Globus pallidus (tissue), 1 donor: Measurements from ENCODE around the gene SPIRE2.
"Not testable (repeated sequence)": the region's sequence is repeated elsewhere in the genome, so short reads cannot be mapped to it uniquely, and the experiment has no call there.

Experiments
- DNase-seq: peaks from one replicate; pipeline ENCODE4 v3.0.0-alpha.2; 2015; ENCODE audit warnings: low spot score

SPIRE2 gene

DNA sequence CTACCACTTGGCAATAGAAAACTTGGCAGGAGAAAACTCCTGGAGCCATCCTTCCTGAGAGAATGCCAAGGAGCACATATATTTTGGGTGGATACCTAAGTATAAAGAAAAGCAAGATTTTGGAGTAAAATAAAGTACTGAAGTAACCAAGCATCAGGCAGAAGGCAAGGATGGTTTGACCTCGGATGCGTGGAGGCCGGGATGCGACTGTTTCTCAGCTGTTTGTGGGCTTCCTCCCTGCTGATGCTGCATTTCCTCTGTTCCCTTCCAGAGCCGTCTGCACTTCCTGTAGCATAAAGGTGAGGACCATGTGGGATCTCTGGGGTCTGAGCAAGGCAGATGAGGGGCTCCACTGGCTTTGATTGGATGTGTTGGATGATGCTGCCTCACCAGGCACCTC is 39.6 kb downstream of the SPIRE2 start:
- no peak for DNase-seq

DNA sequence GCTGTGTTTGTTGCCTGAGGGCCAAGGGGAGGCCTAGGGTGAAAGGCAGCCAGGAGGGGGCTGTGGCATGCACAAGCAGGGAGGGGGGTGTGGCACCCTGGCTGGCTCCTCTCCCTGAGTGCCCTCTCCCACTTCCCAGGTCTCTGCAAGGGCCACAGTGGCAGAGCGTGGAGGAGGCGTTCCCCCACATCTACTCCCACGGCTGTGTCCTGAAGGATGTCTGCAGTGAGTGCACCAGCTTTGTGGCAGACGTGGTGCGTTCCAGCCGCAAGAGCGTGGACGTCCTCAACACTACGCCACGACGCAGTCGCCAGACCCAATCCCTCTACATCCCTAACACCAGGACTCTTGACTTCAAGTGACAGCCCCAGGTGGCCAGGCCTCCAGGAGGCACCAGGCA is 41.6 kb downstream of the SPIRE2 start:
- DNase-seq = no peak

DNA sequence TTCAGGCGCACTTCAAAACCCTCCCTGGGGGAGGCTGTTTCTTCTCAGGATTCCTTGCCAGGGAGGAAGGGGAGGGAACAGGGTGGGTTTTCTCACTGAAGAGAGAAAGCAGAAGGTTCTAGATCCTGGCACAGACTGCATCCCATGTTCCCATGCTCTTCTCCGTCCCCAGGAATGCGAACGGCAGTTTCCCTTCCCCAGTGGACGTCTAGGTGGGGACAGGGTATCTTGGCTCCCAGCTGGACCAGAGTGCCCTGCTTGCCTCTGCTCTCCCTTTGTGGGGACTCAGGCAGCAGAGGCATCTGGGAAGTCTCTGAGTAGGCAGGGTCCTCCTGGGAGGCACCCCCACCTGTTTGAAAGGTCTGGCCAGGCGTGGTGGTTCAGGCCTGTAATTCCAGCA is 42.2 kb downstream of the SPIRE2 start:
- DNase-seq = no peak

DNA sequence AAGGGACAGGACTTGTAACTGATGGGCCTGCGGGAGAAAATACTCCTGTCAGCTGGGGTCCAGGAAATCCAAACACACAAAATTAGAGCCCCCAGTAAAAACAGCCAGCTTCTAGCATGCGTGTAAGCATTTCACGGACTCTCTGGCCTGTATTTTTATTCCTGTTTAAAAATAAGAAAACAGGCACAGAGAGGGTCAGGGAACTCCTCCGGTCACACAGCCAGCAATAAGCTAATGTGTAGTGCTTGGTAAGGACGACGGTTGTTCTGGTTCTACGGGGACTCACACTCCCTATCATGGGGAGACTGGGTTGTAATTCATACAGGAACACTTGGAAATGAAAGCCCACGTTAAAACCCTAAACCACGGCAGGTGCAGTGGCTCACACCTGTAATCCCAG is 43.6 kb downstream of the SPIRE2 start:
- no peak for DNase-seq

DNA sequence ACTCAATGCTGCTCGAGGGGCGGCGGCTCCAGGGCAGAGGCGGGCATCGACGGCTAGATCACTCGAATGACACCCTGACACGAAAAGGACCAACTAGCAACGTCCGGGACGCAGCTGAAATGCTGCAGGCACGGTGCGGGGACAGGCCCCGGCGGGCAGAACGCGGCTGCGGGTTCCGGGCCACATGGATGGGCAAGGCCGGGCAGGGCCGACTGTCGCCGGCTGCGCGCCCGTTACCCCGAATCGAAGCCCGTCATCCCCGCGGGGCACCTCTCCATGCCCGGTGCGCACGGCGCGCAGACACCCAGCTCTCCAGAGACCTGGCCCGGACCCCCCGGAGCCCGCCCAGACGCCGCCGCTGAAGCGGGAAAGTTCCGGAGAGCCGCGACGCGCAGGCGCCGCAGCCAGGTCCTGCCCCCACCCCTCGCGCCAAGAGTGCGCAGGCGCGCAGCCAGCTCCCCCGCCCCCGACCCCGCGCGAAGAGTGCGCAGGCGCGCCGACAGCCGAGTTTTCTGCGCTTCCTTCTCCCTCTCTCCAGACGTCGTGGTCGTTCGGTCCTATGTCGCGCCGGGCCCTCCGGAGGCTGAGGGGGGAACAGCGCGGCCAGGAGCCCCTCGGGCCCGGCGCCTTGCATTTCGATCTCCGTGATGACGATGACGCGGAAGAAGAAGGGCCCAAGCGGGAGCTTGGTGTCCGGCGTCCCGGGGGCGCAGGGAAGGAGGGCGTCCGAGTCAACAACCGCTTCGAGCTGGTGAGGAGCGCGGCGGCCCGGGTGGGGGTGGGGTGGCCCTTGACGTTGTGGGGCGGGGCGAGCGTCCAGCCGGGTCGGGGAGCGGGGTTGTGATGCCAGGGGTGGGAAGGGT is 45.1 kb downstream of the SPIRE2 start, which contains the start of gene TCF25:
TCF25 (plus strand) TSS at position 484 of the 863 bp plus-strand sequence; CDS start at position 560, 76 bp downstream.
- peak; percentile 82 for DNase-seq

DNA sequence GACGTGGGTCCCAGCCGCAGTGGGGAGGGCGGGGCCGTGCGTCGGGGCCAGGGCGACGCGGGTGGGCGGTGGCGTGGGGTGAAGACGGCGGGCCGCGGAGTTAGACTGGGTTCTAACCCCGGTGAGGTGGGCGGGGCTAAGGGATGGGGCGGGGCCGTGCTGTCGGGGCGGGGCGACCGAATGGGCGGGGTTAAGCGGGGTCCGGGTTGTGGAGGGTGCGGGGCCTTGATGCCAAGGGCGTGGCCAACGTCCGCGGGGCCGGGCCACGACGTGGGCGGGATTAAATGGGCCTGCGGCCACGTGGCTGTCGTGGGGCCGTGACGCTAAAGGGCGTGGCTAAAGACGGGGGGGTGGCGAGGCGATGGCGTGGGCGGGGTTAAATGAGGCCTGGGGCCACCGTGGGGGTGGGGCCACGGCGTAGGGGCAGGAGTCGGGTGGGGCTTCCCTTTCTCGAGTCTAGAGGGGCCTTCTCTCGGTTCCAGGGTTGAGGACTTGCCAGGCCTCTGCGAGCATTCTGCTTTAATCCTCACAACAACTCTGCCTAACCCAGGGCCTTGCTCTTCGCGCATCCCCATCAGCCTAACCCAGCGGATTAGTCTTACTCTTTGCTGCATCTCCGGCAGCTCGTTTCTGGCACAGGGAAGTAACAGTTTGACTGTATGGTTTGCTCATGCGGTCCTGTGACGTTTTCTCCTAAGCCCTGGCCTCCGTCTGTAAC is 45.9 kb downstream of the SPIRE2 start:
- peak; percentile 96 for DNase-seq

DNA sequence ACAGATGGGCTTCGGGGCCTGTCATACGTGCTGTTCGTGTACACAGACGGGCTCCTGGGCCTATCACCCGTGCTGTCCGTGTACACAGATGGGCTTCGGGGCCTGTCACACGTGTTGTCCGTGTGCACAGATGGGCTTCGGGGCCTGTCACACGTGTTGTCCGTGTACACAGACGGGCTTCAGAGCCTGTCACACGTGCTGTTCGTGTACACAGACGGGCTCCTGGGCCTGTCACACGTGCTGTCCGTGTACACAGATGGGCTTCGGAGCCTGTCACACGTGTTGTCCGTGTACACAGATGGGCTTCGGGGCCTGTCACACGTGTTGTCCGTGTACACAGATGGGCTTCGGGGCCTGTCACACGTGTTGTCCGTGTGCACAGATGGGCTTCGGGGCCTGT is 50.8 kb downstream of the SPIRE2 start:
- not testable (repeated sequence) for DNase-seq

DNA sequence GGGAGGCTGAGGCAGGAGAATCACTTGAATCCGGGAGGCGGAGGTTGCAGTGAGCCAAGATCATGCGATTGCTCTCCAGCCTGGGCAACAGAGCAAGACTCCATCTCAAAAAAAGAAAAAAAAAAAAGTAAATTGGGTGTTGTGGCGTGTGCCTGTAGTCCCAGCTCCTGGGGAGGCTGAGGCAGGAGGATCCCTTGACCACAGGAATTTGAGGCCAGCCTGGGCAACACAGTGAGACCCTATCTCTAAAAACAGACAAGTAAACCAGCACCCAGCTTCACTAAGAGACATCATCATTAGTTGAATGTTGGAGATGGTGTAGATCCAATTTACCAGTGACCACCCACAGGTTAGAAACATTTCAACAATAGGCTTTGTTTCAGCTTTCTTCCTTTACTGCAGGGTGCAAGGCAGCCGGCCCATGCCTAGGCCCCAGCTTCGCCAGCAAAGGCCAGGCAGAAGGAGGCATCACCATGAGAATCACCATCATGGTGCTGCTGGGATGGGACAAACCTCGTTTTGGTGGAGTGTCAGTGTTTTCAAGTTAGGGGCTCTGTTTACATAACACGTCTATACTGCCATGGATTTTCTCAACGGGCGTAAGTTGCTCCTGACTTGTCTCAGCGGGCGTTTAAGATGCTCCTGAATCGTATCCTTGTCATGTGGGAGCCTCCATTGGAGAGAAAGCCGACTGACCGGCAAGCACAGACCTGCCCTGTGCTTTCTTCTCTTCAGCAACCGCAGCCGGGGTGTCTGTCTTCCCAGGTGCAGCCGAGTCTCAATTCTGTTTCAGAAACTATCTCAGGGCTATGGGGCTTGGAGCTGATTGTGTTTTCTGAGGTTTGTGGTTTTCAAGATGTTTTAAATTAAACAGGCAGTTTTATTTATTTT is 52.4 kb downstream of the SPIRE2 start:
- no peak for DNase-seq

DNA sequence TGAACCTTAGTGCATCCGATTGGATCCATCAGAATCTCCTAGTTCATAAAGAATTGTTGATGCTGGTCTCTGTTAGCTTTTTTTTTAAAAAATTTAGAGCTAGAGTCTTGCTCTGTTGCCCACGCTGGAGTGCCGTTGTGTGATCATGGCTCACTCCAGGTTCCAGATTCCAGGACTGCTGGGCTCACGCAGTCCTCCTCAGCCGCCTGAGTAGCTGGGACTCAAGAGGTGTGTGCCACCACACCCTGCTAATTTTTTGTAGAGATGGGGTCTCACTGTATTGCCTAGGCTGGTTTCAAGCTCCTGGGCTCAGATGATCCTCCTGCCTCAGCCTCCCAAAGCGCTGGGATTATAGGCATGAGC is 53.1 kb downstream of the SPIRE2 start:
- no peak for DNase-seq

DNA sequence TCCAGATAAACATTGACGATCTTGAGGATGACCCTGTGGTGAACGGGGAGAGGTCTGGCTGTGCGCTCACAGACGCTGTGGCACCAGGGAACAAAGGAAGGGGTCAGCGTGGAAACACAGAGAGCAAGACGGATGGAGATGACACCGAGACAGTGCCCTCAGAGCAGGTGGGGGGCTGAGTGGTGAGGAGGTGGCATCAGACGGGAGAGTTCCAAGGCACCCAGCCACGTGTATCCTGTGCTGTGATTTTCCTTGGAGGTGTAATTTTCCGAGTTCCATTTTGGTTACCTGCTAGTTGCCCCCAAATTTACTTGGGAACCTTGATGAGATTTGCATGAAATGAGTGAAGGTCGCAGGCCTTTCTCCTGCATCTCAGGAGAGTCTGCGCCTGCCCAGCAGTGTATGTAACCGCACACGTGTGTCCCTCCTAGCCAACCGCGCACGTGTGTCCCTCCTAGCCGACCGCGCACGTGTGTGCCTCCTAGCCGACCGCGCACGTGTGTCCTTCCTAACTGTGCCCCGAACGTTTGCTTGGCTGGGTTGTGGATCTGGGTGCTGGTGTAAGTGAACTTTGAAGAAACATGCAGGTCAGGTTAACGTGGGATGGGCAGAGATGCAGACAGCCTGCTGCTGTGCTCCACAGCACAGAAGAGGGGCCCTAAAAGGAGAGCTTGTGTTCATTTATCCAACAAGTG is 55.2 kb downstream of the SPIRE2 start:
- DNase-seq = no peak

DNA sequence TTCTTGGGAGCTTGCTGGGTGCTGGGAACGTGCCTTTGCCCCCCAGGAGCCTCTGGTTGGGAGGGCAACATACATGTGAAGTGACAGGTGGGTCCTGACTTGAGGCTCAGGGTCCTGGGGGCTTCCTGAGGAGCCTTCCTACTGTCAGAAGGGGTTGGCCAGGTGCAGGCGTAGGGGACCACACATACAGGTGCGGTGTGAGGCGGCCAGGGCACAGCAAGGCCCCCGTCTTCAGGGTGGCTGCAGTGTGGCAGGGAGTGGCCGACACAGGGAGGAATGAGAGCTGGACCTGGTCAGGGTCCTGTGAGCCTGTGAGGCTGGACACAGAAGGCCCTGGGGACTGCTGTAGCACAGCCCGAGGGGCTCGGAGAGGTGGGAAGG is 55.8 kb downstream of the SPIRE2 start:
- DNase-seq = no peak

DNA sequence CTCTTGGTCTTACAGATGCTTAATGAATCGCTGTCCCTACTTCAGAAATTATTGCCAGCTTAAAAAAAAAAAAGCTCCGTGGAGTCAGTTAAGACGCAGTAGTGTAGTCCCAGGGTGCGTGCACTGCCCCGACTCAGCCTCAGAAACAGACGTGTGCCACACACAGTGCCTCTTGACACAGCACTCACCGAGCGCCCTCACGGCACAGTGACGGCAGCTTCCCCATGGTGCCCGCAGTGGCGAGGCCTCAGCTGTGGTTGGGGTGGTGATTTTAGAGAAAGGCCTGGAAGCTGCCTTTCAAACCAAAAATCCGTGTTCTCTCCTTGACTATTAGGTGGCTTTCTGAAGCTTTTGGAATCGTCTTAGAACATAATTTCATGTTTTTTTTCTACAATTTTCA is 59.0 kb downstream of the SPIRE2 start:
- no peak for DNase-seq

DNA sequence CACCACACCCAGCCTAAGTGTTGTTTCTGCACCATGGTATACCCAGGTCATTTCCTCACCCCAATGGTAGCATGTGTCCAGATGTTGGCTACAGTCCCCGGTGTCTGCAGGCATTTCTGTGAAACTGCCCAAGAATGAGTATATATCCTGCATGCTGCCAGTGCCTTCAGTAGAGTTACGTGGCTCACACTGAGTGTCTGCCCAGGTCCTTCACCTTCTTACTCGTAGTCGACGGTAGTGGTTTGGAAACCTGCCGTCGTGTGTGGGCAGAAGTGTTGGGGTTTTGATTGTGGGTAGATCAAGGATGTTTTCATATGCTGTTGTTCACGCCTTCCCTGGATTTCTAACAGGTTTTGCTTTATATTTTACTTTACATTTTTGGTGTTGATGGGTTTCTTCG is 61.9 kb downstream of the SPIRE2 start:
- DNase-seq = no peak

DNA sequence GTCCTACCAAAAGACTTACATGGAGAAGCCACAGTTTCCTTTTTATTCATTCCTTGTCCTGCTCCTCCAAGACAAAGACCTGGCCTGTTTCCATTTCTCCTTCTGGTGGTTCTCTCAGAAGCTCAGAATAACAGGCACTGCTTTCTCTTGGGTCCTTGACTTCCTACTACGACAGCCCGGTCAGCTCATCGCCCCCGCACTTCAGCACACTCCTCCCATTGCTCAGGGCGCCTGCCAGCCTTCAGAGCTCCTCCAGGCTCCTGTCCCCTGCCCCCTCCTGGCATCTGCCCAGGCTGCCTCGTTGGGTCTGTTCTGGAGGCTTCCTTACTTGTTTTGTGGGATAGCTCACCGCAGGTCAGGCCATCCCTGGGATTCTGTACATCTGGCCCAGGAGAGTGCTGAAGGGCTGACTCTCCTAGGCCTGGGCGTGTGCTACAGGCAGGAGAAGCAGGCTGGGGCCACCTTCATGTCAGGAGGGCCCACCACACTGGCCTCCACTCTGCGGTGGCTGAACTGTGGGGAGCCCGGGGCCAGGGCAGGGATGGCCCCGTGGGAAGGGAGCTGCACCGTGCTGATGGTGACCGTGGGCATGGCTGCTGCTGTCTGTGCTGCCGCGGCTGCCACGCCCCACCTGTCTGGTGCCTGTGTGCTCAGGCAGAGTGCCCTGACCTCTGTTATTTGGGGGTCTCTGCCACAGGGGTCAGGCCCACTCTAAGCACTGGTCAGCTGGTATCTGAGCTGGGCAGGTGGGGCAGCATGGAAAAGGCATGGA is 62.8 kb downstream of the SPIRE2 start:
- no peak for DNase-seq

DNA sequence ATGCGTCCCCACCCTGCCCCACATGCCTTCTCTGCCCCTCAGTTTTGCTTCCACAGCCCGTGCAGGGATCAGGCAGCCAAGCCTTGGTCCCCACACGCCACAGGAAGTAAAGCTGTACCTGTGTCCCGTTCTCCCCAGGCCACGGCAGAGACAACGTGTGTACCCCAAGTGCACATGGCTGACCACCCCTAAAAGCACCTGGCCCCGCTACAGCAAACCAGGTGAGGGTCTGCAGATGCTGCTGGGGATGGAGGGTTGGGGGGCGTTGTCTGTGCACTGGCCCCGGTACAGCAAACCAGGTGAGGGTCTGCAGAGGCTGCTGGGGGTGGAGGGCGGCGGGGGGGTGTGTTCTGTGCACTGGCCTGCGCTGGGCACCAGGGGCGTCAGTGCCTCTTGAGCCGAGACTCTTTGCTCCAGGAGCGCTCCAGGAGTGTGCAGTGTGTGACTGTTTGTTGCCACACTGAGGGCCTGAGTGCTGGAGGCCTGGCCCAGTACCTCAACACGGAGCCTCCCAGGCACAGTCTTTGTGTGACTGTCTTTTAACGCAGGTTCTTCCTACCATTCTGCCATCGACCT is 63.9 kb downstream of the SPIRE2 start:
- DNase-seq = no peak

DNA sequence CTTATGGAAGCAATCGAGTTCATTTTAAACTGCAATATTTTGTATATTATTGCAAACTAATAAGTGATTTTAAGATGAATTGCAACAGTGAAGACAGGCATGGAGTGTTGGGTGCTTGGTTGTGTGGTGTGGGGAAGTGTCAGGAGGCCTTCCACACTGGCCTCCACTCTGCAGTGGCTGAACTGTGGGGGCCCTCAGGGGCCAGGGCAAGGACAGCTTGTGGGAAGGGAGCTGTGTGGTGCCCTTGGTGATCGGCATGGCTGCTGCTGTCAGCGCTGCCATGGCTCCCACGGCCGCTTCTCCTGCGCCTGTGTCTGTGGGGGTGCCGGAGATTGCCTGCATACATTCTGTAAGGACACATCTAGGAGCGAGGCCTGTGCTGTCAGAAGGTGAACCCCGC is 64.4 kb downstream of the SPIRE2 start:
- DNase-seq = no peak

DNA sequence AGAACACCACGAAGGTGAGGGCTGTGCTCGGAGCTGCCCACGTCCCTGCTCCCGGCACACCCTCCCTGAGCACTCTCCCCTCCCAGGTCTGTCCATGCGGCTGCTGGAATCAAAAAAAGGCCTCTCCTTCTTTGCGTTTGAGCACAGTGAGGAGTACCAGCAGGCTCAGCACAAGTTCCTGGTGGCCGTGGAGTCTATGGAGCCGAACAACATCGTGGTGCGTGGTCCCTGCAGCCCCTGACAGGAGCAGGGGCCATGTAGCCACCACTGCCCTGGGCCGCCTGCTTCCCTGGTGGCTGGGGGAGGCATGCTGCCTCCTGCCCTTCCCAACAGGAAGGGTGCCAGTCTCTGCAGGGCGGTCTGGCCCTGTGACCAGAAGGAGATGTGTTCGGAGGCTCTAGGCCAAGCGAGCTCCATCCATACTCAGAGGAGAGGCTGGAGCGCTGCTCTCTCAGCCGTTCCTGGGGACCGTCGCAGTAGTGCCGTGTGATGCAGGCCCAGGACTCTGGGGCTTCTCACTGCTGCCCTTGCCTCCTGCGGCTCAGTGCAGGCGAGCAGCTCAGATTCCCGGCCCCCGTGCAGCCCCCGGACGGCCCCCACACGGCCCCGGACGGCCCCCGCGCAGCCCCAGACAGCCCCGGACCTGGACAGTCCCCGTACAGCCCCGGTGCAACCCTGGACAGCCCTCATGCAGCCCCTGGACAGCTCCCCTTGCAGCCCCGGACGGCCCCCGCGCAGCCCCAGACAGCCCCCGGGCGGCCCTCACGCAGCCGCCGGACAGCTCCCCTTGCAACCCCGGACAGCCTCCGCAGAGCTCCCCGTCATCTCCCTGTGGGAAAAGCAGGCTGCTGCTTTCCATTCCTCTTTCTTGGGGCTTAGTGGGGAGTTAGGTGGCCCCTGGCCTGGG is 65.6 kb downstream of the SPIRE2 start:
- no peak for DNase-seq

DNA sequence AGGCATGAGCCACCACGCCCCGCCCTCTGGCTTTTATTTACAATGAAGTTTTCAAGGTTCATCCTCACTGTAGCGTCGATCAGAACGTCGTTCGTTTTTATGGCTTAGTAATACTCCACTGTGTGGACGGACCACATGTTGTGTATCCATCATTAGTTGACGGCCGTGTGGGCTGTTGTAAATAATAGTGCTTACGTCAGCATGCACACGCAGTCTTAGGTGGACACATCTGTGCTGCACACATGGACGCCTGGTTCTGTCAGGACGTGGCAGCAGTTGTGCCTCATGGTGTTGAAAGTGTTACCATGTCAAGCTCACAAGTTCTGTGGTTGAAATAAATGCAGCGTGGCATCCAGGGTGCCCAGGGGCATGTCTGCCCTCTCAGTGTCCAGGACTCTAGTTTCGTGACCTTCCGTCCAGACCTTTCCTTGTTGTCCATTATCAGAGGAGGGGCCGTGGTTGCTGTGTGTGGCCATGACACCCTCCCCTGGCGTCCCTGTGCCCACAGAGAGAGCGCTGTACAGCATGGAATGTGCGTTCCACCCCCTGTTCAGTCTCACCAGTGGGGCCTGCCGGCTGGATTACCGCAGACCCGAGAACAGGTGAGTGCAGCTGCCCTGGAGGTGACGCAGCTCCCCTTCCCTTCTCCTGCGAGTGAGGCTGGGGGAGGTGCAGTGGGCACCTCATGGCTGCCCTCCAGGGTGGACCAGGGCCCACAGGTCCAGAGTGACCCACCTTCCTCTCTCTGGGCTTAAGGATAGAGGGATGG is 67.4 kb downstream of the SPIRE2 start:
- no peak for DNase-seq

DNA sequence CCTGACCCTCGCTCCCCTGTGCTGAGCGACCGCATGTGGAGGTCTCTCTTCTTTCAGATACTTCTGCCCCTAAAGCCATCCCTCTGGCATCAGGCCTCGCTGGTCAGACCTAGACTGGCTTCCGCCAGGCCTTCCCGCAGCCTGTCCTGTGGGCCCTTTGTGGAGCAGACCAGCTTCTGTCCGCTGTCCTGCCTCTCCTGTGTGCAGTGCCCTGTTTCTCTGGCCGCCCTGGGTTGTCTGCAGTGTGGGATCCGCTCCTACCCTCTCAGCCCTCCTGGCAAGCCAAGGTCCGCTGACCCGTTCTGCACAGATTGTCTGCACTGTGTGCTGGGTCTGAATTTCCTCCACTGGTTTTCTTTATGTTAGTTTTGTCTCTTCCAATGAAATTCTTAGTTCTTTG is 68.9 kb downstream of the SPIRE2 start:
- DNase-seq = no peak
